Keratinocyte (primary cell): ENCODE measurements around the gene HCN4. TPM values are rescaled to one million over a fixed set of nuclear protein-coding genes. Genes with fewer than 3 reads are reported as not detected.

Experiments
- DNase-seq: peaks from one replicate; pipeline ENCODE4 v3.0.0-alpha.2; 2011; ENCODE audit warnings: low read depth, missing footprints, low spot score
- FAIRE-seq: peaks from 2 replicates; lab custom pipeline; 2011; peaks lifted over from hg19 to GRCh38; lab: Jason Lieb, UNC
- H2AFZ ChIP-seq: 2 replicates; pipeline ENCODE4 v1.6.0; 2012; ENCODE audit warnings: low read length, control low read depth, inconsistent platforms; ENCODE audit not compliant: control insufficient read depth
- H3K27ac ChIP-seq: 2 replicates; pipeline ENCODE4 v1.5.1; 2011; ENCODE audit warnings: low read length; ENCODE audit not compliant: control insufficient read depth, insufficient read depth
- H3K27me3 ChIP-seq: 3 replicates; pipeline ENCODE4 v1.6.0; 2011; ENCODE audit warnings: low read length; ENCODE audit not compliant: control insufficient read depth, insufficient read depth; ENCODE audit errors: extremely low read depth
- H3K36me3 ChIP-seq, 2 experiments: 2 replicates in 1 of 2; 3 replicates in 1 of 2; pipeline ENCODE4 v1.5.1; 2011; ENCODE audit warnings: low read length in 2 of 2, mild to moderate bottlenecking in 1 of 2; ENCODE audit not compliant: control insufficient read depth in 2 of 2, insufficient read depth in 2 of 2; ENCODE audit errors: extremely low read depth in 1 of 2
- H3K4me1 ChIP-seq: 3 replicates; pipeline ENCODE4 v1.5.1; 2011; ENCODE audit warnings: low read length; ENCODE audit not compliant: control insufficient read depth, insufficient read depth; ENCODE audit errors: extremely low read depth
- H3K4me2 ChIP-seq: 3 replicates; pipeline ENCODE4 v1.6.0; 2011; ENCODE audit warnings: low read depth, low read length; ENCODE audit not compliant: control insufficient read depth, insufficient read depth; ENCODE audit errors: extremely low read depth
- H3K4me3 ChIP-seq, 3 experiments: fragments of 200-600 bp in 1 of 3; sonication (generic) in 1 of 3; 2 replicates in 2 of 3; 3 replicates in 1 of 3; pipeline ENCODE4 v1.5.1; 2011 to 2016; ENCODE audit warnings: low read length in 3 of 3, mild to moderate bottlenecking in 3 of 3, control low read depth in 2 of 3, inconsistent platforms in 1 of 3, low read depth in 1 of 3, mixed read lengths in 1 of 3, mixed run types in 1 of 3, moderate library complexity in 1 of 3; ENCODE audit not compliant: control insufficient read depth in 2 of 3, insufficient read depth in 2 of 3; ENCODE audit errors: extremely low read depth in 1 of 3
- H3K79me2 ChIP-seq: 2 replicates; pipeline ENCODE4 v1.6.0; 2012; ENCODE audit warnings: low read length; ENCODE audit not compliant: control insufficient read depth, insufficient read depth
- H3K9ac ChIP-seq: 3 replicates; pipeline ENCODE4 v1.6.0; 2011; ENCODE audit warnings: low read length; ENCODE audit not compliant: control insufficient read depth, insufficient read depth; ENCODE audit errors: extremely low read depth
- H3K9me1 ChIP-seq: 3 replicates; pipeline ENCODE4 v1.6.0; 2011; ENCODE audit warnings: low read length; ENCODE audit not compliant: control insufficient read depth, insufficient read depth; ENCODE audit errors: extremely low read depth
- H3K9me3 ChIP-seq: 2 replicates; pipeline ENCODE4 v1.5.1; 2012; ENCODE audit warnings: low read depth, low read length; ENCODE audit not compliant: control insufficient read depth
- H4K20me1 ChIP-seq: 3 replicates; pipeline ENCODE4 v1.6.0; 2011; ENCODE audit warnings: low read length; ENCODE audit not compliant: control insufficient read depth, insufficient read depth; ENCODE audit errors: extremely low read depth
- EZH2 ChIP-seq: IDR thresholded peaks from one replicate; pipeline ENCODE4 v1.6.1; 2012; ENCODE audit warnings: inconsistent platforms, mild to moderate bottlenecking, low read length, moderate library complexity
- dilution Hi-C: fragments of 300-500 bp; cut with MboI; formaldehyde crosslinking; loops from one replicate; pipeline ENCODE4 v1.7.0; 2020; ENCODE audit warnings: low sequenced_read_pairs; ENCODE audit not compliant: extremely low pct_ligation_motif_present
- polyA plus RNA-seq, 5 experiments: library from polyadenylated mRNA; depleted of rRNA in 3 of 5; stranded (reverse) in 3 of 5; stranded (forward) in 1 of 5; unstranded in 1 of 5; fragments of >200 nt; gene quantifications; 1 replicate in 1 of 5; 2 replicates in 3 of 5; 3 replicates in 1 of 5; pipeline versions ENCODE4 v1.2.1 to v1.2.3, GENCODE V29; 2011 to 2012; ENCODE audit warnings: missing spikeins in 2 of 5, low read depth in 1 of 5, low replicate concordance in 1 of 5
- TF ChIP-seq, protein P1 (sequence below), 3 experiments: IDR thresholded peaks in 1 of 3; conservative IDR thresholded peaks in 1 of 3; optimal IDR thresholded peaks in 1 of 3; 2 replicates in 2 of 3; 3 replicates in 1 of 3; pipeline versions ENCODE3 to v1.5.1; 2011; ENCODE audit warnings: low read length in 3 of 3, mild to moderate bottlenecking in 3 of 3, moderate library complexity in 2 of 3, control low read depth in 1 of 3, inconsistent platforms in 1 of 3; ENCODE audit not compliant: insufficient read depth in 2 of 3; ENCODE audit errors: extremely low read depth in 1 of 3

Gene HCN4
- polyA plus RNA-seq, 1 donor (not counting 4 experiments of a cell fraction or from before 2014, with no cell fraction given), result not detected

DNA sequence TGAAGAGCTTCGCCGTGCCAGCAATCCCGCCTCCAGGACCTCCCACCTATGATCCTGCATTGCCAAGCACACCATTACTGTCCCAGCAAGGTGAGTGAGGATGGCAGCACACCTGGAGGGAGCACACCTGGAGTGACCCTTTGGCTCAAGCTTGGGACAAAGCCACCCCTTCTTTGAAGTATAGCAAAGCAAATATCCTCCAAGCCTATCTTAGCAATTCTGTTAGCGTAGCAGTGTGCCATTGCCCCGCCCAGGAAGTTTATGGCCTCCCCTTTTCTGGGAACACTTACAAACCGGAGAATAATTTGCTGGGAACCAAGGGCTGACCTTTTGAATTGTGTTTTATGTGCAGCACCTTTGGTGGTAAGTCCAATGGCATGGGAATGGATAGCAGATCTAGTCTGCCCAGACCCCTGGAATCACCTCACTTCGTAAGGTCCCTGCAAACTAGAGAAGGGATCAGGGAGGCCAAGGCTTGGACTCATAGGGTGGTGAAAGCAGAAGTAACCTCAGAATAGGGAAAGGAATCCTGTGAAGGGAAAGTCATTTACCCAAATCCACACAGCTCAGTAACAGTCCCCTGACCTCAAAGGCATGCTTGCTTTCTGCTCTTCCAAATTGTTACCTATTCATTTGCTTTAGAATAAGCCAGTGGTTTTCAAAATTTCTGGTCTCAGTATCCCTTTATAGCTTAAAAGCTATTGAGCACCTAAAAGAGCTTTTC is 70.1 kb downstream of the HCN4 start:
- Histone ChIP-seq H3K9me3 (no peaks in the 10 kb centered on the region), H2AFZ (no peak overlapping the region), H3K27ac (no peak overlapping the region), H3K4me2 (no peak overlapping the region), H3K27me3 (no peaks in the 10 kb centered on the region), H3K9ac (no peak overlapping the region), H3K79me2 (no peaks in the 10 kb centered on the region), H3K4me1 (no peaks in the 10 kb centered on the region), H3K9me1 (no peaks in the 10 kb centered on the region), H4K20me1 (no peaks in the 10 kb centered on the region), H3K36me3 (no peaks in the 10 kb centered on the region), H3K4me3 (no peak overlapping the region)
- dilution Hi-C loops, result no loop called here
- no peak for TF ChIP-seq EZH2
- TF ChIP-seq, protein P1, sequence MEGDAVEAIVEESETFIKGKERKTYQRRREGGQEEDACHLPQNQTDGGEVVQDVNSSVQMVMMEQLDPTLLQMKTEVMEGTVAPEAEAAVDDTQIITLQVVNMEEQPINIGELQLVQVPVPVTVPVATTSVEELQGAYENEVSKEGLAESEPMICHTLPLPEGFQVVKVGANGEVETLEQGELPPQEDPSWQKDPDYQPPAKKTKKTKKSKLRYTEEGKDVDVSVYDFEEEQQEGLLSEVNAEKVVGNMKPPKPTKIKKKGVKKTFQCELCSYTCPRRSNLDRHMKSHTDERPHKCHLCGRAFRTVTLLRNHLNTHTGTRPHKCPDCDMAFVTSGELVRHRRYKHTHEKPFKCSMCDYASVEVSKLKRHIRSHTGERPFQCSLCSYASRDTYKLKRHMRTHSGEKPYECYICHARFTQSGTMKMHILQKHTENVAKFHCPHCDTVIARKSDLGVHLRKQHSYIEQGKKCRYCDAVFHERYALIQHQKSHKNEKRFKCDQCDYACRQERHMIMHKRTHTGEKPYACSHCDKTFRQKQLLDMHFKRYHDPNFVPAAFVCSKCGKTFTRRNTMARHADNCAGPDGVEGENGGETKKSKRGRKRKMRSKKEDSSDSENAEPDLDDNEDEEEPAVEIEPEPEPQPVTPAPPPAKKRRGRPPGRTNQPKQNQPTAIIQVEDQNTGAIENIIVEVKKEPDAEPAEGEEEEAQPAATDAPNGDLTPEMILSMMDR (optimal IDR thresholded peaks at IDR 0.05 in 1 of 3, IDR thresholded peaks at IDR 0.05 in 1 of 3, conservative IDR thresholded peaks at IDR 0.05 in 1 of 3; ENCODE audit: extremely low read depth in 1 of 3, insufficient read depth in 2 of 3, low read length in 3 of 3), result no peak
- FAIRE-seq, result no peak
- DNase-seq, result no peak

DNA sequence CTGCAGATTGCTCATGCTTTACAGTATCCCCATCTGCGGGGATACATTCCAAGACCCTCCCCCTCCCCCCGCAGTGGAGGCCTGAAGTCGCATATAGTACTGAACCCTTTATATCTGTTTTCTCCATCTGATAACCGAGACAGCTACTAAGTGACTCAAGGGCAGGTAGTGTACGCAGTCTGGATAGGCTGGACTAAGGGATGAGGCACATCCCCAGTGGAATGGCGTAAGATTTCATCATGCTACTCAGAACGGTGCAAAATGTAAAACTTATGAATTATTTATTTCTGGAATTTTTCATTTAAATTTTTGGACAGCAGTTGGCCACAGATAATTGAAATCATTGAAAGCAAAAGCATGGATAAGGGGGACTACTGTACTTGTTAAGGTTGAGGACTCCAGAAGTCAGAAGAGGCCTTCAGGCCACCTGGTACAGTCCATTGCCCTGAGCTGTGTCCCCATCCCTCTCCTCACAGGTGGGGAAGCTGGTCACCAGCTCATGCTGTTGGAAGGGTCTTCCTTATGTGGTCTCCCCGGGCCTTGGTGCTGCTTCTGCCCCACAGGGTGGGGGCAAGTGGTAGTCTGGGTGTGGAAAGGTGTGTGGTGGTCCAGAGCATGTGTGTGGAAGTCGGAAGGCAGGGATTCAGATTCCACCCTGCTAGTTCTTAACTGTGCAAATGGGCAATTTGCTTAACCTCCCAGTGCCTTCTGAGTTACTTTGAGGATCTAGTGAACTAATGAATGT is 72.0 kb downstream of the HCN4 start:
- H3K4me2 ChIP-seq, result no peak overlapping the region
- no peak overlapping the region for H3K9ac ChIP-seq
- dilution Hi-C loops, result no loop called here
- DNase-seq (no peak), FAIRE-seq (no peak)
- H3K4me3 ChIP-seq, result no peak overlapping the region
- no peak overlapping the region for H3K27ac ChIP-seq
- H2AFZ ChIP-seq, result no peak overlapping the region
- H3K9me1 ChIP-seq, result no peaks in the 10 kb centered on the region
- no peaks in the 10 kb centered on the region for H4K20me1 ChIP-seq
- TF ChIP-seq EZH2, result no peak
- TF ChIP-seq, protein P1 (optimal IDR thresholded peaks at IDR 0.05 in 1 of 3, IDR thresholded peaks at IDR 0.05 in 1 of 3, conservative IDR thresholded peaks at IDR 0.05 in 1 of 3; ENCODE audit: extremely low read depth in 1 of 3, insufficient read depth in 2 of 3, low read length in 3 of 3), result no peak
- no peaks in the 10 kb centered on the region for H3K9me3 ChIP-seq
- H3K79me2 ChIP-seq, result no peaks in the 10 kb centered on the region
- no peaks in the 10 kb centered on the region for H3K36me3 ChIP-seq
- H3K4me1 ChIP-seq, result no peaks in the 10 kb centered on the region
- H3K27me3 ChIP-seq, result no peaks in the 10 kb centered on the region
